Measurements from ENCODE around the gene ID4. TPM values are rescaled to one million over a fixed set of nuclear protein-coding genes. Genes with fewer than 3 reads are reported as not detected.

Gene ID4
- total and polyA plus RNA-seq, 2 of the 8 experiments (the other 6 are each of a cell fraction or from before 2014, with no cell fraction given): 2.0 to 8.3 TPM

GRCh38 chr6:19870322-19870721 lies 33.2 kb downstream of the ID4 start:
- Histone ChIP-seq H4K8ac (ENCODE audit: extremely low read depth, insufficient read depth, low read length) (no peak overlapping the region), H3K23me2 (ENCODE audit: low read depth, low read length) (peaks cover 2% of the 10 kb centered on the region; the same call in 1 of the 2 replicates), H2AK5ac (ENCODE audit: low read depth, low read length) (no peak overlapping the region), H4K91ac (replicated peaks; ENCODE audit: insufficient read length, low read length) (no peak overlapping the region), H2BK12ac (ENCODE audit: low read depth, low read length) (no peak overlapping the region), H3K18ac (ENCODE audit: extremely low read depth, low read length) (no peak overlapping the region), H3K23ac (ENCODE audit: insufficient read length) (no peak overlapping the region), H2BK5ac (ENCODE audit: low read depth, low read length) (no peak overlapping the region), H3K9ac (replicated peaks in 1 of 4; ENCODE audit: extremely low read depth in 1 of 4, low read depth in 3 of 4, low read length in 3 of 4) (no peak overlapping the region), H3K79me1 (ENCODE audit: low read depth, low read length) (no peaks in the 10 kb centered on the region), H2AFZ (ENCODE audit: low read length) (no peak overlapping the region), H4K20me1 (replicated peaks in 1 of 2; ENCODE audit: control insufficient read depth in 1 of 2, insufficient read depth in 2 of 2, low read length in 2 of 2) (no peaks in the 10 kb centered on the region), H3K4me1 (replicated peaks in 1 of 4; ENCODE audit: control insufficient read depth in 3 of 4, insufficient read depth in 4 of 4, low read length in 3 of 4) (no peaks in the 10 kb centered on the region), H2BK15ac (ENCODE audit: low read length) (no peak overlapping the region), H2BK20ac (ENCODE audit: low read length) (no peak overlapping the region), H3K36me3 (ENCODE audit: control insufficient read depth in 2 of 4, insufficient read depth in 4 of 4, low read length in 3 of 4) (no peaks in the 10 kb centered on the region), H3K14ac (ENCODE audit: insufficient read length) (no peak overlapping the region), H3K4me2 (ENCODE audit: insufficient read depth in 1 of 2, low read depth in 2 of 2, low read length in 2 of 2) (no peak overlapping the region), H4K5ac (ENCODE audit: insufficient read length, low read depth, low read length) (no peak overlapping the region), H3K27ac (ENCODE audit: low read depth, low read length) (no peak overlapping the region), H3K27me3 (replicated peaks in 1 of 4; ENCODE audit: control insufficient read depth in 3 of 4, extremely low read depth in 1 of 4, insufficient read depth in 3 of 4, low read length in 3 of 4) (no peaks in the 10 kb centered on the region), H3K4ac (replicated peaks; ENCODE audit: insufficient read length, low read depth, low read length) (no peak overlapping the region), H3K4me3 (ENCODE audit: extremely low read depth in 1 of 4, insufficient read depth in 2 of 4, low read depth in 3 of 4, low read length in 4 of 4) (no peak overlapping the region), H2BK120ac (replicated peaks; ENCODE audit: low read depth, low read length) (no peak overlapping the region), H3K56ac (replicated peaks; ENCODE audit: insufficient read length, low read depth, low read length) (no peak overlapping the region), H3K79me2 (ENCODE audit: control insufficient read depth in 1 of 2, insufficient read depth in 2 of 2, low read length in 2 of 2) (no peaks in the 10 kb centered on the region), H3K9me3 (ENCODE audit: insufficient read depth in 2 of 2, low read depth in 1 of 2, low read length in 1 of 2) (no peaks in the 10 kb centered on the region)
- FAIRE-seq (no peak), DNase-seq (ENCODE audit: low read depth in 1 of 2, low spot score in 2 of 2) (no peak)
- CTCF ChIA-PET (ENCODE audit: partially characterized antibody): interaction anchor here (0.7 to 1.4 kb wide), 2 partner anchors 16 to 119 kb away, joined by 3 to 7 read pairs; no protein-coding TSS in a partner anchor
- POLR2A ChIA-PET (ENCODE audit: partially characterized antibody): no interaction called here
- WGBS, 2 experiments (ENCODE audit: extremely low coverage in 1 of 2, insufficient coverage in 1 of 2, insufficient read length in 1 of 2, insufficient replicate concordance in 2 of 2, low coverage in 1 of 2, low lambda C conversion rate in 2 of 2, missing lambda C conversion rate in 1 of 2): 85% methylated on average over 3 of the region's 3 CpGs; no CpG with 5 or more reads in 1 of the 2 experiments
- no peak for TF ChIP-seq SP2 (IDR thresholded peaks at IDR 0.05; ENCODE audit: low read length)
- TF ChIP-seq, protein P1, sequence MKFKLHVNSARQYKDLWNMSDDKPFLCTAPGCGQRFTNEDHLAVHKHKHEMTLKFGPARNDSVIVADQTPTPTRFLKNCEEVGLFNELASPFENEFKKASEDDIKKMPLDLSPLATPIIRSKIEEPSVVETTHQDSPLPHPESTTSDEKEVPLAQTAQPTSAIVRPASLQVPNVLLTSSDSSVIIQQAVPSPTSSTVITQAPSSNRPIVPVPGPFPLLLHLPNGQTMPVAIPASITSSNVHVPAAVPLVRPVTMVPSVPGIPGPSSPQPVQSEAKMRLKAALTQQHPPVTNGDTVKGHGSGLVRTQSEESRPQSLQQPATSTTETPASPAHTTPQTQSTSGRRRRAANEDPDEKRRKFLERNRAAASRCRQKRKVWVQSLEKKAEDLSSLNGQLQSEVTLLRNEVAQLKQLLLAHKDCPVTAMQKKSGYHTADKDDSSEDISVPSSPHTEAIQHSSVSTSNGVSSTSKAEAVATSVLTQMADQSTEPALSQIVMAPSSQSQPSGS (IDR thresholded peaks at IDR 0.05; ENCODE audit: low read length): no peak
- TF ChIP-seq SRF (IDR thresholded peaks at IDR 0.05; ENCODE audit: low read depth, low read length): no peak
- no peak for TF ChIP-seq RFX5 (IDR thresholded peaks at IDR 0.05; ENCODE audit: borderline replicate concordance, low read depth, low read length)
- no peak for TF ChIP-seq EZH2 (IDR thresholded peaks at IDR 0.05; ENCODE audit: low read depth, low read length, severe bottlenecking)
- no peak for TF ChIP-seq CHD2 (IDR thresholded peaks at IDR 0.05; ENCODE audit: low read length)
- no peak for TF ChIP-seq SP1 (IDR thresholded peaks at IDR 0.05; ENCODE audit: low read depth, low read length)
- TF ChIP-seq TEAD4 (IDR thresholded peaks at IDR 0.05; ENCODE audit: low read depth, low read length): no peak
- TF ChIP-seq HDAC6 (IDR thresholded peaks at IDR 0.05; ENCODE audit: low read depth, low read length): no peak
- no peak for TF ChIP-seq NRF1 (IDR thresholded peaks at IDR 0.05; ENCODE audit: low read depth, low read length)
- no peak for TF ChIP-seq MAFK (IDR thresholded peaks at IDR 0.05; ENCODE audit: low read depth, low read length)
- TF ChIP-seq PHF8 (conservative IDR thresholded peaks at IDR 0.05; ENCODE audit: low read depth, low read length): no peak
- no peak for TF ChIP-seq POU5F1 (IDR thresholded peaks at IDR 0.05; ENCODE audit: low read depth, low read length)
- no peak for TF ChIP-seq GABPA (IDR thresholded peaks at IDR 0.05; ENCODE audit: borderline replicate concordance, insufficient read depth, low read length)

Data from H1 (cell line).